Naive thymus-derived CD8-positive, alpha-beta T cell (primary cell): ENCODE measurements around the gene DSTYK. TPM values are rescaled to one million over a fixed set of nuclear protein-coding genes. Genes with fewer than 3 reads are reported as not detected.
A peak's percentile ranks its signal among the peaks of the same experiment; 100 is the strongest.

Experiments used
- ATAC-seq, 2 donors: fragments of 150-1000 bp; cut with Tn5 transposase in 1 of 2; sonication (Bioruptor Pico), chemical (Tn5 transposase) in 1 of 2; 1 replicate in 1 of 2; 2 replicates in 1 of 2; pipeline ENCODE4 v1.10.0; 2021; ENCODE audit warnings: mild to moderate bottlenecking in 2 of 2, moderate library complexity in 2 of 2
- POLR2A ChIA-PET: fragments of 350-600 bp; sonication (Branson Sonifier 250); formaldehyde crosslinking; loops from one replicate; lab custom pipeline; 2021; ENCODE audit warnings: antibody characterized with exemption; lab: Charles Lee
- DNase-seq, 10 donors: peaks; one replicate each; pipeline versions ENCODE4 v3.0.0 to v3.0.0-alpha.2; 2020 to 2022
- H3K27ac Mint-ChIP-seq, 10 donors: one replicate each; pipeline ENCODE4 v1.8.0; 2020 to 2022; ENCODE audit warnings: mild to moderate bottlenecking in 10 of 10, mixed read lengths in 10 of 10, moderate library complexity in 4 of 10, inconsistent platforms in 1 of 10
- H3K27me3 Mint-ChIP-seq, 5 donors: one replicate each; pipeline ENCODE4 v1.8.0; 2021 to 2022; ENCODE audit warnings: mixed read lengths in 5 of 5
- H3K36me3 Mint-ChIP-seq, 3 donors: one replicate each; pipeline ENCODE4 v1.8.0; 2020 to 2022; ENCODE audit warnings: mixed read lengths in 3 of 3, mild to moderate bottlenecking in 2 of 3, inconsistent platforms in 1 of 3
- H3K4me1 Mint-ChIP-seq, 4 donors: one replicate each; pipeline ENCODE4 v1.8.0; 2021 to 2022; ENCODE audit warnings: mixed read lengths in 4 of 4
- H3K4me3 Mint-ChIP-seq, 10 donors: one replicate each; pipeline ENCODE4 v1.8.0; 2020 to 2022; ENCODE audit warnings: mild to moderate bottlenecking in 10 of 10, mixed read lengths in 10 of 10, moderate library complexity in 6 of 10, inconsistent platforms in 1 of 10
- H3K9me3 Mint-ChIP-seq, 9 donors: one replicate each; pipeline ENCODE4 v1.8.0; 2020 to 2022; ENCODE audit warnings: mixed read lengths in 9 of 9, mild to moderate bottlenecking in 3 of 9, inconsistent platforms in 1 of 9, moderate library complexity in 1 of 9
- polyA plus RNA-seq, 3 donors: library from polyadenylated mRNA; unstranded; fragments of 300-500 nt; fragmentation: Illumina TruSeq; gene quantifications; one replicate each; pipeline ENCODE4 v1.2.3, GENCODE V29; 2021
- total RNA-seq, 8 experiments: library from RNA in 2 of 8; stranded (reverse) in 2 of 8; gene quantifications; one replicate each; pipeline ENCODE4 v1.2.3 and lab custom pipeline; 2021 to 2026

DSTYK gene
- total and polyA plus RNA-seq, 5 experiments from 2014 or later = 5.2 to 17.5 (median 8.6) TPM

DNA sequence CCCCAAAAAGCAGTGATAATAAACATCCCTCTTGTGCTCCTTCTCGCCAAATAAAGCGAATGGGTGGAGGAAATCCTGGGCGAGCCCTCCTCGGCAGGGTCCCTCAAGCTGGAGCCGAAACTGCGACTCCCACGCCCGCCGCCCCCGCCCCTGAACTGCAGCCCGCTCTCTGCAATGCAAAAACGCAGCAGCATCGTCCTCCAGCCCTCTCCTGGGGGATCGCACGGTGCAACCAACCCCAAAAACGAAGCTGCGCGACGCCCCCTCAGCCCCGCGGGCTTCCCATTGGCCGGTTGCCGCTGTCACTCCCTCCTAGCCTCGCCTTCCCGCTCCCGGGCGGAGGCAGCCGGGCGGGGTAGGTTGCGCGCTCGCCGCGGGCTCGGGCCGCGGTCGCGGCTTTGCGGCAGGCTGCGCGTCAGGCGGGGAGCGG lies 16.1 kb upstream of the DSTYK start, which contains the start of gene TMCC2:
TMCC2 (plus strand) TSS at position 363 of the 430 bp plus-strand sequence. CDS start 619 bp downstream, outside the sequence.
- H3K4me1 Mint-ChIP-seq = peaks cover 14 to 28% (median 27%) of the 10 kb centered on the region in 4 donors

DNA sequence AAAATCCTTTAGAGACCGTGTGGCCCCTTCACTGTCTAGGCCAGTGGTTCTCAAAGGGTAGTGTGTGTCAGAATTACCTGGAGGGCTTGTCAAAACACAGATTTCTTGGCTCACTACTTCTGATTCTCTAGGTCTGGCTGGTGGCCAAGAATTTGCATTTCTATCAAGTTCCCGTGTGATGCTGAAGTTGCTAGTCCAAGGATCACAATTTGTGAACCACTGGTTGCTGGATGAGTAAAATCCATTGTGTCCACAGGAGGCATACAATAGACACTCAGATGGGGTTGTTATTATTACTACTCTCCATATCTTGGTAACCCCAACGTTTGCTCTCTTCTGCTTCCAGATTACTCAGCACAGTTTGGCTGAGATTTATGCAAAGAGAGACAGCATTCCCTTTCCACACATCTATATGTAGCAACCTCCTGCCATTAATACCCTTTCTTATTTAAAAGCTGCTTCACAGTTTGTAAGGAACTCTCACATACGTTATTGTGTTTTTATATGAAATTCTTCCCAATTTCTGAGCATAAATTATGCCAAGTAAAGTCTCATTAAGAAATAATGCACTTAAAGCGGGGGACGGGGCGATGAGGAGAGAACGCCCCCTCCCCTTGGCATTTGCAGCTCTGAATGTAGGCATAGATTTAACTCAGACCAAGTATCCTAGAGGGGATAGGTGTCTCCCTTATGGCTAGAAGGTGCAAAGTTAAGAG lies 15.5 kb upstream of the DSTYK start:
- ATAC-seq = no peak
- H3K4me3 Mint-ChIP-seq = peak overlapping the region; percentile 80 to 90 (median 86)
- H3K9me3 Mint-ChIP-seq = no peaks in the 10 kb centered on the region
- H3K27me3 Mint-ChIP-seq = peaks cover 0 to 17% (median 0%) of the 10 kb centered on the region in 5 donors
- POLR2A ChIA-PET = interaction anchor here (0.5 to 3.8 kb wide), 7 partner anchors 13 to 105 kb away, joined by 3 to 35 read pairs (median 5); partner anchors contain the start of genes DSTYK and RBBP5
- H3K4me1 Mint-ChIP-seq = peaks cover 14 to 28% (median 27%) of the 10 kb centered on the region in 4 donors
- no peak for DNase-seq
- H3K27ac Mint-ChIP-seq = peak overlapping the region in 6 of 10 donors; percentile 39 to 81 (median 66)
- H3K36me3 Mint-ChIP-seq = no peaks in the 10 kb centered on the region

More for the DNA sequence above, 16.1 kb upstream of the DSTYK start, which contains the start of gene TMCC2:
- H3K27ac Mint-ChIP-seq = peak within 1 kb of the TSS; percentile 55 to 95 (median 87)
- no peaks in the 10 kb centered on the region for H3K9me3 Mint-ChIP-seq
- peaks cover 0 to 17% (median 0%) of the 10 kb centered on the region in 5 donors for H3K27me3 Mint-ChIP-seq
- H3K4me3 Mint-ChIP-seq = peak within 1 kb of the TSS; percentile 88 to 98 (median 93)
- peak; percentile 86 to 90 for ATAC-seq
- POLR2A ChIA-PET = interaction anchor here (0.6 to 3.8 kb wide), 11 partner anchors 10 to 256 kb away, joined by 3 to 35 read pairs (median 4); partner anchors contain the start of genes DSTYK and RBBP5
- peak; percentile 75 to 93 (median 82) for DNase-seq
- H3K36me3 Mint-ChIP-seq = no peaks in the 10 kb centered on the region

- Mint-ChIP-seq H3K27ac (no peak overlapping the region), H3K9me3 (no peaks in the 10 kb centered on the region)
Measured at GRCh38 chr1:205225901-205226765, 14.6 kb upstream of the DSTYK start.

DNA sequence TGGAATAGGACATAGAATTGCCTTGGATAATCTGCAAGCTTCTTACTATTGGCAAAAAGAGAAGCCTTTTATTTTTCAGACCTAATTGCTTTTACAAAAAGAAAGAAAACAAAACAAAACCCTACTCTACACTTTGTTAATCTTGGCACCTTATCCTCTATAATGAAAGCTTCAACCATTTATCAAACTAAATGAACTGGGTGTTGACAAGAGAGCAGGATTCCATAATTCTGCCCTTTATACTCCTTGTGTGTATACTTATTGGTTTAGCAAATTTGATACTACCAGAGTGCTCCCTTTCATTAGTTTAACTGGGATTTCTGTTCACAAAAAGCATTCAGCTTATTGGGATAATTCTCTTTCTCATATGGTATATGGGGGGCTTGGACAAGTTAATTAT lies 13.2 kb upstream of the DSTYK start:
- Mint-ChIP-seq H3K4me3 (no peak overlapping the region), H3K36me3 (no peaks in the 10 kb centered on the region), H3K4me1 (peaks cover 11 to 22% (median 21%) of the 10 kb centered on the region in 4 donors), H3K27me3 (peaks cover 0 to 20% (median 0%) of the 10 kb centered on the region in 5 donors), H3K27ac (no peak overlapping the region), H3K9me3 (no peaks in the 10 kb centered on the region)
- POLR2A ChIA-PET = no interaction called here
- no peak for ATAC-seq
- DNase-seq = no peak

More at GRCh38 chr1:205225901-205226765, 14.6 kb upstream of the DSTYK start:
- H3K4me1 Mint-ChIP-seq = peaks cover 14 to 28% (median 27%) of the 10 kb centered on the region in 4 donors
- ATAC-seq = no peak
- no peaks in the 10 kb centered on the region for H3K36me3 Mint-ChIP-seq
- POLR2A ChIA-PET = interaction anchor here (0.6 to 0.8 kb wide), 2 partner anchors 14 to 16 kb away, joined by 3 read pairs; no protein-coding TSS in a partner anchor
- peak overlapping the region in 7 of 10 donors; percentile 22 to 89 (median 81) for H3K4me3 Mint-ChIP-seq
- peaks cover 0 to 20% (median 0%) of the 10 kb centered on the region in 5 donors for H3K27me3 Mint-ChIP-seq
- DNase-seq = no peak

- DNase-seq (no peak), ATAC-seq (no peak)
- Mint-ChIP-seq H3K4me3 (no peak overlapping the region), H3K9me3 (no peaks in the 10 kb centered on the region), H3K27ac (no peak overlapping the region), H3K36me3 (no peaks in the 10 kb centered on the region), H3K4me1 (peaks cover 0 to 2% (median under 1%) of the 10 kb centered on the region in 4 donors), H3K27me3 (peaks cover 0 to 11% (median 1%) of the 10 kb centered on the region in 5 donors)
- POLR2A ChIA-PET = interaction anchor here (0.9 kb wide), 1 partner anchor 66 kb away, joined by 3 read pairs; no protein-coding TSS in a partner anchor
Measured at GRCh38 chr1:205220421-205220820, 8.9 kb upstream of the DSTYK start.

DNA sequence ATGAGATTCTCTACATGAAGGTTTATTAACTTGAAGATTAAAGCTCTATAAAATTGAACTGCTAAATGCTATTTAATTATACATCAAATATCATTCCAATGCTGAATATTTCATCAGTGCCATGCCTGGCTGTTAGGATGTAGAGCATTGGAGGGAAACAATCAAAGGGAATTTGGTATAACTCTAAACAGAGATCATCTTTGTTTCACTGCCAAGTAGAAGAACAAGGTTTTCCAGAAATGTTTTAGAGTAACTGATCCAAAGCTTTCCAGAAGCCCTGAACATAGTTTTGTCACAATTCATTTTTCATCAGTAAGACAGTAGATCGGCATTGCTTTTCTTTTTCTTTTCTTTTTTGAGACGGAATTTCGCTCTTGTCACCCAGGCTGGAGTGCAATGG lies 5.9 kb upstream of the DSTYK start:
- Mint-ChIP-seq H3K36me3 (no peaks in the 10 kb centered on the region), H3K4me1 (peaks cover 0 to 16% (median 7%) of the 10 kb centered on the region in 4 donors), H3K4me3 (no peak overlapping the region), H3K9me3 (no peaks in the 10 kb centered on the region), H3K27me3 (peaks cover 0 to 7% (median 0%) of the 10 kb centered on the region in 5 donors), H3K27ac (no peak overlapping the region)
- POLR2A ChIA-PET = interaction anchor here (0.5 kb wide), 1 partner anchor 16 kb away, joined by 8 read pairs; no protein-coding TSS in a partner anchor
- DNase-seq (no peak), ATAC-seq (no peak)

GRCh38 chr1:205216588-205216987 lies 5.1 kb upstream of the DSTYK start:
- POLR2A ChIA-PET = interaction anchor here (0.5 kb wide), 1 partner anchor 15 kb away, joined by 8 read pairs; no protein-coding TSS in a partner anchor
- no peak overlapping the region for H3K4me3 Mint-ChIP-seq
- no peak for ATAC-seq
- no peak for DNase-seq
- no peaks in the 10 kb centered on the region for H3K9me3 Mint-ChIP-seq
- H3K36me3 Mint-ChIP-seq = no peaks in the 10 kb centered on the region
- peaks cover 0 to 7% (median 0%) of the 10 kb centered on the region in 5 donors for H3K27me3 Mint-ChIP-seq
- H3K27ac Mint-ChIP-seq = no peak overlapping the region
- peaks cover 2 to 24% (median 15%) of the 10 kb centered on the region in 4 donors for H3K4me1 Mint-ChIP-seq

- H3K36me3 Mint-ChIP-seq = no peaks in the 10 kb centered on the region
- peak overlapping the region in 4 of 10 donors; percentile 34 to 89 (median 58) for H3K27ac Mint-ChIP-seq
- peaks cover 0 to 4% (median 0%) of the 10 kb centered on the region in 5 donors for H3K27me3 Mint-ChIP-seq
- DNase-seq = no peak
- peak overlapping the region in 6 of 10 donors; percentile 16 to 68 (median 41) for H3K4me3 Mint-ChIP-seq
- POLR2A ChIA-PET = interaction anchor here (1.4 kb wide), 1 partner anchor 13 kb away, joined by 3 read pairs; the partner anchor contains the start of gene TMCC2
- no peaks in the 10 kb centered on the region for H3K9me3 Mint-ChIP-seq
- ATAC-seq = no peak
- H3K4me1 Mint-ChIP-seq = peaks cover 10 to 35% (median 30%) of the 10 kb centered on the region in 4 donors
Measured at GRCh38 chr1:205214756-205215155, 3.3 kb upstream of the DSTYK start.

- no peaks in the 10 kb centered on the region for H3K9me3 Mint-ChIP-seq
- H3K36me3 Mint-ChIP-seq = no peaks in the 10 kb centered on the region
- ATAC-seq = peak; percentile 42 to 43
- peaks cover 11 to 49% (median 39%) of the 10 kb centered on the region in 4 donors for H3K4me1 Mint-ChIP-seq
- H3K27me3 Mint-ChIP-seq = peaks cover 0 to under 1% (median 0%) of the 10 kb centered on the region in 5 donors
- POLR2A ChIA-PET = interaction anchor here (0.6 to 3.9 kb wide), 5 partner anchors 14 to 91 kb away, joined by 3 to 35 read pairs (median 6); partner anchors contain the start of genes RBBP5 and TMCC2
- DNase-seq = no peak
- H3K4me3 Mint-ChIP-seq = peak overlapping the region; percentile 93 to 99 (median 97)
- peak overlapping the region; percentile 95 to 100 (median 98) for H3K27ac Mint-ChIP-seq
Measured at GRCh38 chr1:205211839-205212536, 486 bp upstream of the DSTYK start.

- Mint-ChIP-seq H3K4me3 (peak overlapping the region; percentile 93 to 99 (median 97)), H3K27me3 (no peaks in the 10 kb centered on the region), H3K9me3 (no peaks in the 10 kb centered on the region), H3K36me3 (no peaks in the 10 kb centered on the region), H3K4me1 (peaks cover 14 to 54% (median 41%) of the 10 kb centered on the region in 4 donors), H3K27ac (peak overlapping the region; percentile 78 to 100 (median 98))
- ATAC-seq (peak in 1 of 2 donors; percentile 3), DNase-seq (peak in 3 of 10 donors; percentile 17 to 25 (median 22))
- POLR2A ChIA-PET = interaction anchor here (0.6 to 3.9 kb wide), 8 partner anchors 15 to 1417 kb away, joined by 3 to 35 read pairs (median 6); partner anchors contain the start of genes RBBP5 and TMCC2
Measured at GRCh38 chr1:205210756-205211168, 740 bp downstream of the DSTYK start.

DNA sequence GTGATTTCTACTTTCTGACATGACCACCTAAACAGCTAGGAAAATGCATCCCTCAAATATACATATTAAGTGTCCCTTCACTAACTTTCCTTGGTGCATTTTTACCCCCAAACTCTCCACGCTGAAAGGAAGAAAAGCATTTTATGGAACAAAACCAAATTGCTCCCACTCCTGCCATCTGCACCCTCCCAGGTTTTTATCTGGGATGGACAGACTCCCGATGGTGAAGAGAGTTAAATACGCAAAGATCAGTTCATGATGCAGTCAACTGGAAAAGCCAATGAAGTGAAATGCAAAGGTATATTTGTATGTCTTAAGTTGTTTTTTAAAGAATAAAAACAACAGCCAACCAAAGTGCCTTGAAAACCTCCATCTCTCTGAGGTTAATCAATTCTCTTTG lies 2.7 kb downstream of the DSTYK start:
- POLR2A ChIA-PET = interaction anchor here (1.5 kb wide), 1 partner anchor 19 kb away, joined by 5 read pairs; the partner anchor contains the start of gene TMCC2
- Mint-ChIP-seq H3K9me3 (no peaks in the 10 kb centered on the region), H3K27ac (peak overlapping the region in 3 of 10 donors; percentile 7 to 65 (median 16)), H3K36me3 (no peaks in the 10 kb centered on the region), H3K4me1 (peaks cover 21 to 59% (median 51%) of the 10 kb centered on the region in 4 donors), H3K4me3 (peak overlapping the region in 6 of 10 donors; percentile 8 to 37 (median 21)), H3K27me3 (no peaks in the 10 kb centered on the region)
- DNase-seq = no peak
- ATAC-seq = no peak
